Cerebellar cortex (tissue), 1 donor: Measurements from ENCODE around the gene NABP1.

Experiments used
- DNase-seq: peaks from one replicate; pipeline ENCODE4 v3.0.0-alpha.2; 2015; ENCODE audit warnings: low spot score

The NABP1 gene

DNA sequence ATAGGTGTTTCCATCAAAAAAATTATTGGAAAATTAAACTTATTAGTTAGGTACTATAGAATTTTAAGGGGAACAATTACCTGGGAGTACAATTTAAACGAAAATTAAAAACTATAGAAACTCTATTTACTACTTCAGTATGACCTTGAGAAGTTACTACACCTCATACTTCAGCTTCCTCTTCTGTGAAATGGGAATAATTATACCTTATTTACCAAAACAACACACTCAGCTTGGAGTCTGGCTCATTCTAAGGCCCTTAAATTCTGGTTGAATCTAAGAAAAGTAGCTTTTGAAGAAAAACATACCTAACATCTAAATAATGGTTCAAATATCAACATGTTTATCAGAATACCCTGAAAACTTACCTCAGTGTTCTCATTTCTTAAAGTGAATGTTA, 2.7 kb downstream of the NABP1 start:
- DNase-seq = no peak

DNA sequence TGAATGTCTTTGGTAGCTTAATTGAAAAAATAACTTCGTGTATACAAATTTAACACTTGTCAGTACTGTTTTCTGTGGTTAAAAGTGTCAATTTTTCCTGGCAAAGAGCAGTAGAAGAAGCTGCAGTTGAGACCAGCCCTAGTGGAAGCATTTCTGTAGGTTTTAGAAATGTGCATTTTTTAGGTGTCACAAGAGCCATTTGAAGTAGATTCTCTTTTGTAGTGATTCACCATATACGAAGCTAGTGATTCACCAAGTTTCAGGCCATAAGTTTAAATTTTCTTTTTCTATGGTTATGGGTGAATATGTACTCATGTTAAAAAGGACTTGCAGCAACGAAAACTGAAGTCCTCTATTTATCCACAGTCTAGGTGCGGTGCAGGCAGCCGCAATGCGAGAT, 4.2 kb downstream of the NABP1 start:
- DNase-seq = no peak

DNA sequence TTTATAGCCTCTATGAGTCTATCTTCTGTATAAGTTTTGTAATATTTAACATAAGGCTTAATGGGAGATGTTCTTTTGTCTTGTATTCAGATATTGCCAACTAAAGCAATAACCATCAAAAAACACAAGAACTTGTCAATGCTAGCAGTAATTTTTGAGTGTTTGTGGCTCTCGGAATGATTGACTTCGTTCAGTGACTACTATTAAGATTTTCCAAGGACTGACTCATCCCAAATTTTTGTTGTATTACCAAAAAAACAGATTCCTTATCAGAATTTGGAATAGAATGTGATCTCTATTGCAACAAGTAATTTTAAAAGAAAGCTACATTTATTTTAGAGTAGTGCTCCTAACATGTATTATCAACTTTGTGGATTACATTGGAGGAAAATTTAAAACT, 8.1 kb downstream of the NABP1 start:
- DNase-seq = no peak

DNA sequence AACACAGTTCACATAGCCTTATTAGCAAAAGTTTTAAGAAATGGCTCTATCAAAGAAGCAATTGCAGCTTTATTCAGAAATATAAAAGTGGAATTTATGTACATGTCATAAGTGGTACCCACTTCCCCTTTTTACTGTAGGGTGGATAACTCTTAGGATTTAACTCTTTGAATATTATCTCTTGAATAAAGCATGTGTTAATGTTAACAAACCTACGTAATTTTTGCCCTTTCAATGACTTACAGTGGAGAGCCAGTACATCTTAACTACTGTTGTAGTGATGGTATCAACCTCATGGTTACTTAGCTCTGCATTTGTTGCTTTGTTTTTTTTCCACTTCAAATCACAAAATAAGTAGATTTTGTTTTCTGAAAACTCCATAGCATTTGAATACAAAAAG, 8.8 kb downstream of the NABP1 start:
- DNase-seq = no peak

DNA sequence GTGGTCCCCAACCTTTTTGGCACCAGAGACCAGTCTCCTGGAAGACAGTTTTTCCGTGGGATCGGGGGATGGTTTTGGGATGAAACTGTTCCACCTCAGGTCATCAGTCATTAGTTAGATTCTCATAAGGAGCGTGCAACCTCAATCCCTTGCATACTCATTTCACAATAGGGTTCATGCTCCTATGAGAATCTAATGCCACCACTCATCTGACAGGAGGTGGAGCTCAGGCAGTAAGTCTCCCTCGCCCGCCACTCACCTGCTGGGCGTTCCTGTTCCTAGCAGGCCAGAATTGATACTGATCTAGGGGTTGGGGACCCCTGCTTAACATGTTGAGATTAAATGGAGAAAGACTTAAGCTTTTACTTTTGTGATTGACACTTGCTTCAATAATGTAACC, 9.9 kb downstream of the NABP1 start:
- DNase-seq = no peak

DNA sequence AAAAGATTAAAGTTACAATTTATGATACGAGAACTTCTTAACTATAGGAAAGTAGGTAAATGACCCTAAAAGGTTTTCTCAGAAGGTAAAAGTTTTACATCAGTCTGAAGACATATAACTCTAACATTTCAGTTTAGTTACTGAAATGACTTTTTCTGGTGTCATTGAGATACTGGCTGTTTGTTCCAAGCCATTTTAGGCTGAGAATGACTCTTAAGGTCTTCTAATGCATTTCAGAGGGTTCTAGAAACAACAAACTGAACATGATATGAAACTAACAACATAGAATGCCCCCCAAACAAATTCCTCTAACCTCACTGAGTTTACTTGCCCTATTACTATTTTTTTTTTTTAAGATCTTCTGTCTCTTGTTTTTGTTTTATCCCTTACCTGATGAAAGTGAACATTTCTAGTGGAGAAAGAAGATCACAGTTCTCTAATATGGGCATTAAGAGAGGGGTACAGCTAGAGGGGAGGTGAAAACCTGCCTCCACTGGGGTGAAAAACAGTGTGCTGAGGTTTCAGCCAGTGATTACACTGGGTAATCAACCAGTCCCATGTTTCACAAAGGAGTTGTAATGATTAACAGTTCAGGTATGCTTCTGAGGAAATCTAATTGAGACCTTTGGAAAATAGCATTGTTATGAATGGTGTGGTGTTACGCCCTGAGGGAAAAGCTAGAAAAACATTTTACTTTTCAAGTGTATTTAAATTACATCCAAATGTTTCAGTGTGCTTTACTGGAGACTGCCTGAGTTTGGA, 11.2 kb downstream of the NABP1 start:
- no peak for DNase-seq

DNA sequence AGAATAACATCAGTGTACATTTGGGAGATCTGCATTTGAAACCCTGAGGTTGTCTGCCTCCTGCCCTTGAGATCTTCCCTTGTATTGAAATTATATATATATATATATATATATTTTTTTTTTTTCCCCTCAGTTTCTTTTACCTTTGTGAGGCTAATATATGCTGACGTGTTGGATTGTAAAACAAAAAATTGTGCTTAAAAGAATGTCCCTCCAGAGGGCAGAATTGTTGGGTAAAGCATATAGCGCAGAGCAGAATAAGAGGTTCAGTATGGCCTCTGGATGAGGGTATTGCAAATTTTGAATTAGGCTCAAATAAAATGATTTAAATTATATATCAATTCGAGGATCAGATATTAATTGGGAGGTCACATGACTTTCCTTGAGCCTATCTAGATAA, 12.4 kb downstream of the NABP1 start:
- DNase-seq = no peak

DNA sequence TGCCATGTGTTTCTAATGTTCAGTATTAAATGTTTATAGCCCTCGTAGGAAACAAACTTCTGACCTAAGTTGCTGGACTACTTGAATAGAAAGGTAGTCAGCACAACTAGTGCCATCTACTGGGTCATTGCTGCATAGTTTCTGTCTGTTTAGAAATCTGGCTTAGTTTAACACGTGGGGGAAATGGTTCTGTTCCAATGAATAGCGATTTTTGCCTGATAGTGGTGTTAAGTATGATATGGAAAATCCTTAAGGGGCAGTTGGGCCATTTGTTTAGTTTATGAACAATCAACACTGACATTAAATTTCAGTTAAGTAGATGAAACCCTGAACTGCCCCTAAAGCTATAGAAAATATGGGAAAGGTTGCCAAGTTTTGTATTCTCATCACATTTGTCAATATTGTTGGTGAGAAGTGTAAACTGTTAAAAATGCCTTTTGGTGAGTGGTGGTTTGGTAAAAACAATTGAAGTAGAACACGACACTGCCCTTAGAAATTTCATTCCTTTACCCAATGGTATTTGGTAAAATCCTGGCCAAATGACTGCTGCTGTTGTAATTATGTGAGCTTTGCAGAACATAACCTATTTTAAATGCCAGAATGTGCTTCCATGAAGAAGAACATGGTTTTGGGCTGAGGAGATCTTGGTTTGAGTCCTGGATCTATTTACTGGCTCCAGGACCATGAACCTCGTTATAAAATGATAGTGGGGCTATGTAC, 13.2 kb downstream of the NABP1 start:
- DNase-seq = peak; percentile 60

DNA sequence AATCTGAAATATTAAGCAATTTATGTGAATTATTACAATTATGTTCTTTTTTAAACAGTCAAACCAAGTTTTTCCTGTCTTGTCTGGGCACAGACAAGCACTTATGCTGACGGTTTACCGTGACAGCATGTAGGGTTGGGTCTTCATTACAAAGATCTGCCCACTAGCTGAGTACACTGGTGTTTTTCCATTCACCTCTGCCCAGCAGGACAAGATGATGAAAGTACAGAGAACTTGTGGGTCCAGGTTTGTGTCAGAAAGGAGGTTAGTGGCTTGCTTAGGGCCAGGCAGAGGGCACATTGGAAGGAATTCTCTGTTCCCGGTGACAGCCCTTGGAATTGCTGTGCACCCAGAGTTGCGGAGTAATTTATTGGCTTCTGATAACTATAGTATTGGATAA, 14.0 kb downstream of the NABP1 start:
- no peak for DNase-seq

DNA sequence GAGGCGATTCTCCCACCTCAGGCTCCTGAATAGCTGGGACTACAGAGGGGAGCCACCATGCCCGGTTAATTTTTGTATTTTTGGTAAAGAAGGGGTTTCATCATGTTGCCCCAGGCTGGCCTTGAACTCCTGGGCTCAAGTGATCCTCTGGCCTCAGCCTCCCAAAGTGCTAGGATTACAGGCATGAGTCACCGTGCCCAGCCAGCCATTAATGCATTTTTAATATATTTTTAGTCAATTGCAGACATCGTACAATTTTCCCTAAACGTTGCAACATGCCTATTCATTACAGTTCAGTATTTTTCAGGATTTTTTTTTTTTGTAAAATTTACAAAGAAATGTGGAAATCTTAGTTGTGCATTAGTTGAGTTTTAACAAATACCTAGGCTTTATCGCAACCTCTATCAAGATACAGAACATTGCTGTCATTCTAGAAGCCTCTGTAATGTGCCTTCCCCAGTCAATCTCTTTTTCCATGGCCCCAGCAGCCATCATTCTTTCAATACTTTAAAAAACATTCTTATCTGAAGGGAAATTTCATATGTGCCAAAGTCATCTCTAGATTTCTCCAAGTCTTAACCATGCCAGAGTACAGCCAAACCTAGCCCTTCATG, 14.7 kb downstream of the NABP1 start:
- no peak for DNase-seq

DNA sequence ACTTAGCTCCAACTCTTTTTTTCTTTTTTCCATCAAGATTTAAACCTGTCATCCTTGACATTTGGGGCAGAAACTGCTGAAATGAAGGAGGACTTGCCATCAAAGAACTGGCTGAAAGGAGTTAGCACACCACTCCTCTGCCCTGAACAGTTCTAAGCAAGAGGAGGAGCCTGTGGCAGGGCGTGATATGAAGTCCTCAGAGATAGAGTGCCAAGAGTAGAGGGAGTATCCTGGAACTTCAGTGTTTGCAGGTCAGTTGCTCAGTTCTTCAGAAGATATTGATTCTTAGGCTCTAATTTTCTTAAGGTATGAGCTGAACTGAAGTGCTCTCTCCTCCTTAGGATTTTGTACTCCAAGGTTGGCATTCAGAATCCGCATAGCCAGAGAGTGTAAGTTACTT, 15.2 kb downstream of the NABP1 start:
- DNase-seq = no peak

DNA sequence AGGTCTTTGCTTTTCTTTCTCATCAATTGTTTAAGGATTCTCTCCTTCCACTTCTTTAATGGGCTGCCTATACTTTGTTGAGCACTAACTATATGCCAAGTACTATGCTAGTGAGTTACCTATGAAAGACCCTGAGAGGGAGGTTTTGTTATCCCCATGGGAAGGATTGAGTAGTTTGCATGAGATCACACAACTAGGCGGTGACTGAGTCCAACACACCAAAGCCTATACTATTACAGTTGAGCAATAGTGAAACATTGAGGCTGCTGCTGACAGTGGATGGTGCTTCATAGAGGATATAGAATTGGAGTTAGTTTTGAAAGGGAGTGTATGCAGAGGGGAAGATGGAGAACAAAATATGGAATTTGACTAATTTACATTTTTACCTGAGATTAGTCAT, 15.8 kb downstream of the NABP1 start:
- DNase-seq = no peak

DNA sequence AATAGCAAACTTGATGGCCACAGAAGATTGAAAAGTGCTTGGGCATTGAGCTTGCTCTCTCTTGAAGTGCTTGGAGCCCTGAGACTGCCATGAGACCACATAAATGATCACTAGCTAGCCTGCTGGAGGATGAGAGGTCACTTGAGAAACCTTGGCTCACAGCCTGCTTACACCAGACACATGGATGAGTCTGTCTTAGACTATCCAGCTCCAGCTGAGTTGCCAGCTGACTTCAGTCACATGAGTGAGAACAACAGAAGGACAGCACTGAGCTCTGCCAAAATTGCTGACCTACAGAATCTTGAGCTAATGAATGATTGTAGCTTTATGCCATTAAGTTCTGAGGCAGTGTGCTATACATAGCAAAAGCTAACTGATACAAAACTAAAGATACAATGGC, 18.1 kb downstream of the NABP1 start:
- DNase-seq = peak; percentile 89

DNA sequence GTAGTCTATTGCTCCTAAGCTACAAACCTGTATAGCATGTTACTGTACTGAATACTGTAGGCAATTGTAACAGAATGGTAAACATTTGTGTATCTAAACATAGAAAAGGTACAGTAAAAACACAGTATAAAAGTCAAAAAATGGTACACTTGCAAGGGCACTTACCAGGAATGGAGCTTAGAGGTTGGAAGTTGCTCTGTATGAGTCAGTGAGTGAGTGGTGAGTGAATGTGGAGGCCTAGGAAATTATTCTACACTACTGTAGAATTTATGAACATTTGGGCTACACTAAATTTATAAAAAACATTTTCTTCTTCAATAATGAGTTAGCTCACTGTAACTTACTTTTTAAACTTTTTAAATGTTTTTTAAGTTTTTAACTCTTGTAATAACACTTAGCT, 19.0 kb downstream of the NABP1 start:
- DNase-seq = no peak

DNA sequence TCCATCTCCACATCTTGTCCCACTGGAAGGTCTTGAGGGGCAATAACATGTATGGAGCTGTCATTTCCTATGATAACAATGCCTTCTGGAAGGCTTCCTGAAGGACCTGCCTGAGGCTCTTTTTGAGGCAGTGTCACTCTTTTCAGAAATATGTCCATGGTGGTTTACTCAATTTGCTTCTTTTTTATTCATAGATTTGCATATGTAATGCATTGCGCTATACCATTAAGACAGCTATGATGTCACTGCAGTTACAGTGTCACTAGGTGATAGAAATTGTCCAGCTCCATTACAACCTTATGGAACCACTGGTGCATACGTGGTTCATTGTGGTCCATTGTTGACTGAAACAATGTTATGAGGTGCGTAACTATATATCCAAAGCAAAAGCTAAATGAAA, 19.9 kb downstream of the NABP1 start:
- DNase-seq = no peak

DNA sequence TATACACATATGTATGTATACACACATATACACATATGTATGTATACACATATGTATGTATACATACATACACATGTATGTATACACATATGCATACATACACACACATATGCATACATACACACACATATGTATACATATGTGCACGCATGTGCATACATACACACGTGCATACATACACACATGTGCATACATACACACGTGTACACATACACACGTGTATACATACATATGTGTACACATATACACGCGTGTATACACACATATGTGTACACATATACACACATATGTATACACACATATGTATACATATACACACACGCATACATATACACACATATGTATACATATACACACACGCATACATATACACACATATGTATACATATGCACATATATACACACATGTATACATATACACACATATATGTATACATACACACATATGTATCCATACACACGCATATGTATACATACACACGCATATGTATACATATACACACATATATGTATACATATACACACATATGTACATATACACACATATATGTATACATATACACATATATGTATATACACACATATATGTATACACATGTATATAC, 21.5 kb downstream of the NABP1 start:
- no peak for DNase-seq

DNA sequence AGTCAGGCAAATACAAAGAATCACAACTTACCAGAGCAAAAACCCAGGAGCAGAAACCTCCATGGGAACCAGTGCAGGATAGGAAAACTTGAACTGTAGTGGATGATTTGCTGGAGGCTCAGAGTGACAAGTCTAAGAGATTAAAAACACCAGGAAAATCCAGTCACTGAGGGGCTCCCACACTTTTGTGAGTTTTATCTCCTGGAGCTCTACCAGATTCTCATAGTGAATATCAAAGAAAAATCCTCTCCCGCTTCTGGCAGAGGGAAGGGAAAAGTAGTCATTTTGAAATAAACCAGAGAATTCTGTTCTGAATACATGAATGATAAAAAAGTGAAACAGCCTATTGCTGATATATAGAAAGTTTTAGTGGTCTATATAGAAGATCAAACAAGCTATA, 23.1 kb downstream of the NABP1 start:
- DNase-seq = no peak

DNA sequence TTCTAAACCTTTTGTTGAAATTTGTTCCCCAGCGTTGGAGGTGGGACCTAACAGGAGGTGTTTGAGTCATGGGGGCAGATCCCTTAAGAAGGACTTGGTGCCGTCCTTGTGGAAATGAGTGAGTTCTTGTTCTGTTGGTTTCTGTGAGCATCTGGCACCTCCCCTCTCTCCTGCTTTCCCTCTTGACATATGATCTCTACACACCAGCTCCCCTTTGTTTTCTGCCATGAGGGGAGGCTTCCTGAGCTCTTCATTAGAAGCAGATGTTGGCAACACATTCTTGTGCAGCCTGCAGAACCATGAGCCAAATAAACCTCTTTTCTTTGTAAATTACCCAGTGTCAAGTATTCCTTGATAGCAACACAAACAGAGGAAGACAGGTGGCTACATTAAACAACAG, 23.8 kb downstream of the NABP1 start:
- no peak for DNase-seq

DNA sequence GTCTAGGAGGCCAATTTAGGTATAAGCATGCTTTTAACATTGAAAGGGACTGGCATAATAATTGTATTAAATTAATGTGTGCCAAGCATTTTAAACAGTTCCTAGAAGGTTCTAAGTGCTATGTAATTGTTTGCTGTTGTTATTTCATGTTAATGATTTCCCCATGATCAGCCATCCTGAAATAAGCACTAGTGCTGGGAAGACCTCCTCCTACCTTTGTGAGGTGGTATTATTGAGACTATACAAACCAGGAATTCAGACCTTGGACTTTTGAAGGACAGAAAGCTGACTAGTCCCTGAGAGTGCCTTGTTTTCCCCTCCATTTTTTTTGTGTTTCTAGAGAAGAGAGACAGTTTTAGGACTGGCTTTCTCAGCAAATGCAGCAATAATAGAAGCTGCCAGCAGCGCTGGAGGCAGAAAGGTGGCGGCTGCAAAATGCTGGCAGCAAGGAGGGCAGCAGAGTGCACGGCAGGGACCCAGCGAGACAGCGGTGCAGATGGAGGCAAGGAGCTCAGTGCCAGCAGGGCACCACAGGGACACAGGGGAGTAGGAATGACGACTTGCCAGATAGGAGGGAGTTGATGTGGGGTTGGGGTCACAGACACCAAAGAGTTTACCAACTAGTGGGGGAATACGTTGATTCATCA, 25.3 kb downstream of the NABP1 start:
- DNase-seq = no peak

DNA sequence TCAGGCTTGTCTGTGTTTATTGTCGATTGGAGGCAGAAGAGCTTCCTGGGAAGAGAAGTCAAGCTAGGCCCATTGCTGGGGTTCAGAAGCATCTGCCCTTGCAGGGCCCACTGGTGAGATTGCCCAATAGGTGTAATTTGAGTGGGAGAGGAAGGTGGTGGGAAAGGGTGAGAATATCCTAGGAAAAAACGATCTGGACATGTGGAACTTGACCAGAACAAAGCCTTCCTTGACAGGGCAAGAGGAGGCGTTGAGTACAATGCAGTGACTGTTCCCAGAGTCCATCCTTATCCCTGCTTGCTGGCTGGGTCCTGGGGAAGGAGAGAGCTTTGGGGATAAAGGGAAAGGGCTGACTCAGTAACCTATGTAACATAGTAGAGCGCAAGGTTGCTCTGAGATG, 27.1 kb downstream of the NABP1 start:
- DNase-seq = no peak

DNA sequence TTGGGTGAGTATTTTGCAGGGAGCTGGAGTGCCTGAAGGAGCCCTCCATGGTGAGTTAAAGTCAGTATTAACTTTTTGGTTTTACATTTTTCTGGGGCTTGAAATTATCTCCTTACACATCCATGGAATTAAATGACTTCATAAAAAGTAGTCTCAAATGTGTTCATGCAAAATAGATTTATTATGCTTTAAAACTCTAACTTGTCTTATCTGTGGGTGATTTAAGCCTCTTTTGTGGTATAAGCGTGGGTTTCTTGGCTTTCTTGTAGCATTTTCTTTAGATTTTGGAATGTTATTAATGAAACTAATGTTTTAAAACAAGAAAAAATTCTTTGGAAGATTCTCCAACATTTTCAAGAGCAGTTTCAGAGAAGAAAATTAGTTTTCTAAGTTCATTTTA, 27.8 kb downstream of the NABP1 start:
- no peak for DNase-seq

DNA sequence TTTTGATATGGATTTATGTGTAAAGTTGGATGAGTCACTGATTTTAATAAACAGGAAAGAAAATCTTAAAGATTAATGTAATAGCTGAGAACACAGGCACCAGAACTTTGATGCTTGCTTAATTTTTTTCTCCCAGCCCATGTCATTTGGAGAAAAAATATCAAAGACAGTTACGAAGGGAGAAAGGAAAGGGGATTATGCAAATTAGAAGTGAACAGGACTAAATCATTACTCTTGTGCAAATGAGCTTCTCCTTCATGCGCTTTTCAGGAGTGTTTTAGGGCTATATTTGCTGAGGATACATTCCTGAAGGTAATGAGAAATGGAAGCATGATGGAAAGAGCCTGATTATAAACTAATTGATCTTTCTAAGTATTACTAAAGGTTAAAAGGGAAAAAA, 28.9 kb downstream of the NABP1 start:
- DNase-seq = no peak

DNA sequence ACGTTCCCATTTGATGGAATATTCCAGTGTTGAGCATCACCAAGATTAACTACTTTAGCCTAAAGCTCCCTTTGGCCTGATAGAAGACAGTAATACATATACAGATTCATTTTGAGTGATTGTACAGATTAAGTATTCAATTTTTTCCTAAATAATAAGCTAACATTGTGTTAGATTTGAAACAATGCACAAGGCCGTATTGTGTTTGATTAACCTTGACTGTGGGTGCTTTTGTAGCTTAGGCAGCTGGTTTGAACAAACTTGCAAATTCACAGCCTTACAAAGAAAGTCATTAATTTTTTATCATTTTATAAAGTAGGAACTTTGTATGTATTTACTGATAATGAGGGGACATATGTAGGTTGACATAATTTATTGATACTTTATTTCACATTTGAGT, 29.6 kb downstream of the NABP1 start:
- DNase-seq = no peak
